Measurements from ENCODE around the gene SLC43A2.

The SLC43A2 gene

GRCh38 chr17:1621273-1621954 is 7.2 kb downstream of the SLC43A2 start:
- no peak for DNase-seq

GRCh38 chr17:1620486-1620885 is 8.1 kb downstream of the SLC43A2 start:
- DNase-seq = no peak

DNA sequence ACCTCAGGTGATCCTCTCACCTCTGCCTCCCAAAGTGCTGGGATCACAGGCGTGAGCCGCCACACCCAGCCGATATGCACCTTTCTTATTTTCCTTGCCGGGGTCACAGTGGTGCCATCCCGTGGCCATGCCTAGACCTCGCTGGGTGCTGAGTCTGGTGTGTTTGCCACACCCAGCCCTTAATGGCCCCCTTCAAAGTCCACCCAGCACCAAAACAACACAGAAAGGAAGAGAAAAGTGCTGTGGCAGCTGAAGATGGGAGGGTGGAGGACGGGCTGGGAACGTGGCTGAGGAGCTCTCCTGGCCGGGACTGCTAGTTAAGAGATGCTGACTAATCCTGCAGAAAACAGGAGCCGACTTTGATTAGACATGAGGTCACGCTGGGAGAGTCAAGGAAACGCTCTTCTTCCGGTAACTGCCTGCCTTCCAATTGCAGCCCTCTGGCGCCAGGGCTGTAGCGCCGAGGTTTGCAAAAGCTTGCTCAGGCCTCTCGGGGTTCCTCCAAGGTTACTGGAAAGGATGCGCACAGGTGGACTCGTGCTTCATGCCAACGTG is 10.9 kb downstream of the SLC43A2 start:
- no peak for DNase-seq

- no peak for DNase-seq
These were observed 12.5 kb downstream of the SLC43A2 start for GRCh38 chr17:1616101-1616500.

- DNase-seq = no peak
These were observed 16.2 kb downstream of the SLC43A2 start for GRCh38 chr17:1612400-1612799.

DNA sequence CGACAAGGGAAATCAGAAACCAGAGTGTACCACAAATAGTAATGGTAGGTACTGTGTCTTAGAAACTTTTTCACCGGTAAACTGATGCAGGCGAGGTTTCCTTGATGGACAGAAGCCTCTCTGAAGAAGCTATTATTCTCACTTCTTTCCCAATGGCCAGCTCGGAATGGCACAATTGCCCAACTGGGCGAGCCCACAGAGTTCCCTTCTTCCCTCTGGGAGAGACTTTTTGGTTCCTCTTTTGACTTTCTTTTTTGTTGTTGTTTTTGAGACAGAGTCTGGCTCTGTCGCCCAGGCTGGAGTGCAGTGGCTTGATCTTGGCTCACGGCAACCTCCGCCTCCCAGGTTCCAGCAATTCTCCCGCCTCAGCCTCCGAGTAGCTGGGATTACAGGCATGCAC is 16.9 kb downstream of the SLC43A2 start:
- no peak for DNase-seq

DNA sequence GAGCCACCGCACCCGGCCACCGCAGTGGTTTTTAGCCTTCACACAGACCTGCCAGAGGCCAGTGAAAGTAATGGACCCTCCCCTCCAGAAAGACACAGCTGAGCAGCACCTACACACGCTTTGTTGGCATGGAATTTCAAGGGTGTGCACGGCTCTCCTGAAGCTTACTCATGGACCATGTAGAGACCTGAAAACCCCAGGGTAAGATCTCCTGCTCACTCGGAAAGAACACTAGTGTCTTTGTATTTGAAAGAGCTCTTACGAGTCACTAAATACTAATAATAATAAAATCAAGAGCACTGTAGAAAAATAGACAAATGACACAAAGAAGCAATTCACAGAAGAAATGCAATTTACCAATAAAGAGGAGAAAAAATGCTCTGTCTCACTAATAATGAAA is 20.0 kb downstream of the SLC43A2 start:
- no peak for DNase-seq

- no peak for DNase-seq
These were observed 20.7 kb downstream of the SLC43A2 start for GRCh38 chr17:1607971-1608320.

- DNase-seq = no peak
These were observed 22.2 kb downstream of the SLC43A2 start for GRCh38 chr17:1606352-1606985.

DNA sequence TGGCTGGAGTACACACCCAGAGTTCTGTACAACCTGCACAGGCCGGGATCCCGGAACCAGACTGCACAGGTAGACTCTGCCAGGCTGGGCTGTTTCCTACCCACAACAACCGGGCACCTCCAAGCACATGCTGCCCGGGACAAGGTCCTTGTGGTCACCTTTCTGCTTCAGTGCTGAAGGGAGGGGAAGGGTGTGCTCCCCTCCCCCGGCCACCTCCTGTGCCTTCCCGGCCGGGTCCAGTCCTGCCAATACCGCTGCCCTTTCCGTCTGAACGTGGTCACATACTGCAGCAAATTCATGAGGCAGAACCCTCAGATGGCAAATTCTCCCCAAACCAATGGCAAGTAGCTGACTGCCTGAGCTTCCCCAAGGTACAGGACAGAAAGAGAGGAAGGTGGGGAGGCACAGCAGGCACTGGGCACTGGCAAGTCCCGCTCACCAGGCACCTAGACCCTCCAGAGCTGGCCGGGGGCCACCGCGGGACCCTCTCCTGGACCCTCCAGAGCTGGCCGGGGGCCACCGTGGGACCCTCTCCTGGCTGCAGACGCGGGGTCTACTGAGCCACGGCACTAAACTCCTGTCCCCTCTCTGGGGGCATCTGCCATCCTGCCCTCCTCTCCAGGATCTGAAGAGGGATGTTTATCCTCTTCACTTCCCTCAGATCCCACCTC is 22.8 kb downstream of the SLC43A2 start:
- DNase-seq = no peak

- no peak for DNase-seq
These were observed 23.7 kb downstream of the SLC43A2 start for GRCh38 chr17:1604831-1605528.

- no peak for DNase-seq
These were observed 27.1 kb downstream of the SLC43A2 start for GRCh38 chr17:1601571-1601970.

GRCh38 chr17:1598399-1599095 is 30.1 kb downstream of the SLC43A2 start:
- no peak for DNase-seq

DNA sequence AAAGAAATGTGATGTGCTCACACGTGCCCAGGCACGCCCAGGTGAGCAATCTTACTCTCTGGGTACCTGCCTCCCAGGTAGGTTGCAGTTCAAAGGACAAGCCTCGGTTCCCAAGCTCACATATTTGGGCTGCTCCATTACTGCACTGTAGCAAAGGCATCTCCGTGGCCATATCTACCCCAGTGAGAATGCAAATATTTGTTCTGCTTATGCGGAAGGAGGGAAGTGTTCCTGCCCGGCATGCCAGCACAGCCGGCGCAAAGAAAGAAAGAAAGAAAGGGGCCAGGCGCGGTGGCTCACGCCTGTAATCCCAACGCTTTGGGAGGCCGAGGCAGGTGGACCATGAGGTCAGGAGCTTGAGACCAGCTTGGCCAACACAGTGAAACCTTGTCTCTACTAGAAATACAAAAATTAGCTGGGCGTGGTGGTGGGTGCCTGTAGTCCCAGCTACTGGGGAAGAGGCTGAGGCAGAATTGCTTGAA is 30.7 kb downstream of the SLC43A2 start:
- DNase-seq = no peak

DNA sequence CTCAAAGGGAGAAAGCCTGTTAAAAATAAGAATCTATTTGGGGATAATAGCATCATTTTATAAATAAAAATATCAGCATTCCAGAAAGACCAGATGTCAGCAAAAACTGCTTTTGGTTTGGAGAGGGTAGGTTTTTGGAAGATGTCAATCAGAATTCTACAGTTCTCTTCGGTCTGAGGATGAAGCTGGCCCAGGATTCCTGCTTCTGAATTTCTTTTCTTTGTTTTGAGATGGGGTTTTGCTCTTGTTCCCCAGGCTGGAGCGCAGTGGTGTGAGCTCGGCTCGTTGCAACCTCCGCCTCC is 35.1 kb downstream of the SLC43A2 start:
- DNase-seq = no peak

DNA sequence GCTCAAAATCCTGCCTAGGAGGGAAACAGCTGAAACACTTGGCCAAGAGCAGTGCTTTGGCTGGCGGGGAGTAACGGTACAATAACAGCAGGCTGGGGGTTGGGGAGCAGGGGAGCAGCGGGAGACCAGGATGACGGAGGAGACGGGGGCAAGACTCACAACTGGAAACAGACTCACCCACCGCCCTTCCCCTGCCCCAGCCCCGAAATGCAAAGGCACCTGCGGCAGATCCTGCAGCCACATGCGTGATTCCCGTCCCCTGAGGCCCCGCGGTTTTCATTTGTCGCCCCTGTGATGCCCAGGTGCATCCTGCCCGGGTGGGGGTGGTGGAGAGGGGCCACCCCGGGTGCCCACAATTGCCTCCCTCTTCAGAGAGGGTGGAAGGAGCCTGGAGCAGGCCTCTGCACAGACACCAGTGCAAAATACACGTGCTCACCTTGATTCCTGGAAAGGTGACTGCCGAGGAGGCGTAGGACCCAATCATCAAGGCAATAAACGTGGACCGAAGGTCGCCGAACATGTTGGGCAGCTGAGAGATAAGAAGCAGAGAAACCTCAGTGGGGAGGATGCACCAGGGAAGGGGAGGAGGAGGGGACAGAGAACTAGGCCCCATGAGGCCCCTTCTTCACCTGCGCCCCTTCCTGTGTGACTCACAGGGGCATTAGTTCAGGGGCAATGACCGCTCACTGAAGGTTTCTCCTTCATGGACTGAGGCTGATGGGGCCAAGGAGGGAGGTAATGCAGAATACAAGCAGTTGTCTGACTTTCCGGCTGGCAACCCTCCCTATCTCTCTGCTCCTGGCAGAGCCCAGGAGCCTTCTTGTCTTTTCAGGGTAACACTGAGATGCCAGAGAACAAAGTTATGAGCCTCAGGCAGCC is 35.6 kb downstream of the SLC43A2 start:
- no peak for DNase-seq

- DNase-seq = no peak
These were observed 37.1 kb downstream of the SLC43A2 start for GRCh38 chr17:1591474-1592090.

DNA sequence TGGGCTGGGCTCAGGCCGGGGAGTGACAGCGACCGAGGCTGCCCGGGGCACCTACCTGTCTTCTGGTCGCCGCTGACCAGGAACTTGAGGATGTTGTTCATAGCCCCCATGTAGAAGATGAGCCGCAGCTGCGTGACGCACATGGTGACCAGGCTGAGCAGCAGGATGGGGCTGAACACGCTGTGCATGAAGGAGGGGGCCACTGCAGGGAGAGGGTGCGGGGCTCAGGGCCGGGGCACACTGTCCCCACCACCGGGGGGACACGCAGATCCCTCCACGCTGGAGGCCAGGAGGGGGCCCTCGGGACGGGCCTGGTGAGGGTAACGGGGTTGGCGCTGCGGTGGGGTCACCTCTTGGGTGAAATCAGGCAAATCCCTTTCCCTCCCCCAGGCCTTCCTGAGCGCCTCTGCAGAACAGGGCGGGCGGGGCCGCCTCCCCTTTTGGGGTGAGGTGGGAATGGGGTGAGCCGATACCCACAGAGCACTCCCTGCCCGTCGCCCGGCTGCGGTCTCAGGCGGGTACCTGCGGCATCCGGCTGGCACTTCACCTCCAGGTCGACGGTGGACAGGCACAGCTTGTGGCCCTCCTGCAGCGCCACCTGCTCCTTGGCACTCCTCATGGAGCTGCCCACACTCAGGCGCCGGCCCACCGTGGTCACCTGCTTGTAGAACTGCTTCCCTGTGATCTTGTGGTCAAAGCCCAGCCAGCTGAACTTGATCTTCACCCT is 37.7 kb downstream of the SLC43A2 start:
- DNase-seq = no peak

DNA sequence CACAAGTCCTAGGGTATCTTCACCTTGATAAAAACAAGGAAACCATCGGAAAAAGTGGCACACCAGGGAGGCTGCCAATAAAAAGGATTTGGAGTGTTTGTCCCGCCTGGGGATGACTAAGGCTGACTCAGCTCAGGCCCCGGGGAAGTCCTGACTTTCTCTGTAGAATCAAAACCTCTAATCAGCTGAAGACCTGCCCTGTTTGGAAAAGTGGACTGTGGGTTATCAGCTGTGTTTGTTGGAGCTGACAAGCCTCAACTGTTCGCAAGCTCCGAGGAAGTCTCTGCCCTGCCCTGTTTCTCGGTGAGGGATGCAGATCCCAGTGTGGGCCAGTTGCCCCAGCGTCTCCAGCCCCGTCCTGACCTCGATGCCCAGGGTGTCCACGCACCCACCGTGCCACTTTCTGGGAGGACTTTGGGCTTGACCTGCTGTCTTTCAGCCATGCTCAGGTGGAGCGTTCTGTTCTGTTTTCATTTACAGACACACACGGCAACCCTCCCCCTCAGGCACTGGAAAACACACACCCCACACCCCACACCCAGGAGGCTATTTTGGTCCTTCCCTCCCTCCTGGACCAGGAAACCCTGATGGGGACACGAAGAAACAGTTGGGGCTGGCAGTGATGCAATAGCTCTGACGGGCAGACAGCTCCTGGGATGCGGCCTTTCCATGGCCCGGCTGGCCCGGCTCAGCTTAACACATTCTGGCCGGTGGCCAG is 38.4 kb downstream of the SLC43A2 start:
- DNase-seq = no peak
